Colon (tissue), 2 donors: ENCODE data around the gene SLC6A3.

Experiments used
- FAIRE-seq: peaks from 2 replicates; lab custom pipeline; 2012; peaks lifted over from hg19 to GRCh38; lab: Jason Lieb, UNC
- donor health status: control.
- donor health status: control.

SLC6A3 gene

GRCh38 chr5:1420211-1421195 is 24.7 kb downstream of the SLC6A3 start:
- no peak for FAIRE-seq

- no peak for FAIRE-seq
These were observed 25.6 kb downstream of the SLC6A3 start for GRCh38 chr5:1419476-1420210.

- no peak for FAIRE-seq
These were observed 26.3 kb downstream of the SLC6A3 start for GRCh38 chr5:1418921-1419280.

- FAIRE-seq, result no peak
These were observed 26.9 kb downstream of the SLC6A3 start for GRCh38 chr5:1418238-1418920.

- FAIRE-seq, result no peak
These were observed 27.5 kb downstream of the SLC6A3 start for GRCh38 chr5:1417586-1418225.

GRCh38 chr5:1416856-1417469 is 28.3 kb downstream of the SLC6A3 start:
- no peak for FAIRE-seq

GRCh38 chr5:1415626-1416360 is 29.4 kb downstream of the SLC6A3 start:
- no peak for FAIRE-seq

GRCh38 chr5:1415059-1415425 is 30.2 kb downstream of the SLC6A3 start:
- no peak for FAIRE-seq

- FAIRE-seq, result no peak
These were observed 30.8 kb downstream of the SLC6A3 start for GRCh38 chr5:1414311-1415058.

- FAIRE-seq, result no peak
These were observed 31.5 kb downstream of the SLC6A3 start for GRCh38 chr5:1413611-1414241.

GRCh38 chr5:1413211-1413610 is 32.0 kb downstream of the SLC6A3 start:
- FAIRE-seq, result no peak

GRCh38 chr5:1412621-1413020 is 32.6 kb downstream of the SLC6A3 start:
- no peak for FAIRE-seq

- no peak for FAIRE-seq
These were observed 33.1 kb downstream of the SLC6A3 start for GRCh38 chr5:1412163-1412562.

- no peak for FAIRE-seq
These were observed 34.1 kb downstream of the SLC6A3 start for GRCh38 chr5:1411099-1411498.

GRCh38 chr5:1410156-1411014 is 34.9 kb downstream of the SLC6A3 start:
- no peak for FAIRE-seq

- no peak for FAIRE-seq
These were observed 35.7 kb downstream of the SLC6A3 start for GRCh38 chr5:1409381-1410110.

- FAIRE-seq, result no peak
These were observed 38.3 kb downstream of the SLC6A3 start for GRCh38 chr5:1406681-1407640.
